HUDEP-2 (cell line): ENCODE measurements around the gene AP1B1.

ENCODE experiments used
- DNase-seq, 76 experiments: peaks; one replicate each; lab custom pipeline; 2025; ENCODE audit not compliant: unreplicated experiment in 76 of 76; lab: John Stamatoyannopoulos, UW

AP1B1 gene

GRCh38 chr22:29302681-29303465 is 85.5 kb downstream of the AP1B1 start:
- peak in 18 of 76 experiments; percentile 4 to 57 (median 38) for DNase-seq

GRCh38 chr22:29302402-29302680 is 86.0 kb downstream of the AP1B1 start:
- no peak for DNase-seq

DNA sequence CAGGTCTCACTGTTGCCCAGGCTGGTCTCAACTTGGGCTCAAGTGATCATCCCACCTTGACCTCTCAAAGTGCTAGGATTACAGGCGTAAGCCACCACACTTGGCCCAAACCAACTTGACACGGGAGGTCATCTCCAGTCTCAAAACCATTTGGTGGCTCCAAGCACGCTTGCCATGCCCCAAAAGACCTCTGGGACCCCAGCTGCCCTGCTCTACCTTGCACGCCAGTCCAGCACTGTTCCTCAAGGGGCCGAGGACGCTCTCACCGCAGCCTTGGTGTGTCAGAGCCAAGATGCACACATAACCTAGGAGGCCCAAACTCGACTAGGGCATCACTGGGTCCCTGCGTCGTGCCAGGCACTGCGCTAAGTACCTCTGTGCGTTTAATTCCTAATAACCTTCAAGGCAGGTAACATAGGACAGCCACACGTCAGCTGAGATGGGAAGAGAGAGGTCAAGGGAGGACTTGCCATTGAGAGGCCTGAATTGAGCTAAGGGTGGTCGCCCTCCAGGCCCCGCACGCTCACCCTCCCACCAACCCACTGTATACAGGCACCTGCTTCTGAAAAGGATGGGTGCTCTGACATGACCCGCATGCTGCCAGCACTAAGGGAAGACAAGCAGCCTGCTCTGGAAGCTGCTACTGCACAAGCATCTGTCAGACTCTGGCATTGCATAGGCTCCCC is 86.5 kb downstream of the AP1B1 start:
- no peak for DNase-seq

- DNase-seq = peak in 1 of 76 experiments; percentile 14
These were observed 87.4 kb downstream of the AP1B1 start for GRCh38 chr22:29300807-29301601.

GRCh38 chr22:29300467-29300806 is 87.9 kb downstream of the AP1B1 start:
- DNase-seq = no peak

GRCh38 chr22:29299136-29299900 is 89.1 kb downstream of the AP1B1 start:
- DNase-seq = no peak

DNA sequence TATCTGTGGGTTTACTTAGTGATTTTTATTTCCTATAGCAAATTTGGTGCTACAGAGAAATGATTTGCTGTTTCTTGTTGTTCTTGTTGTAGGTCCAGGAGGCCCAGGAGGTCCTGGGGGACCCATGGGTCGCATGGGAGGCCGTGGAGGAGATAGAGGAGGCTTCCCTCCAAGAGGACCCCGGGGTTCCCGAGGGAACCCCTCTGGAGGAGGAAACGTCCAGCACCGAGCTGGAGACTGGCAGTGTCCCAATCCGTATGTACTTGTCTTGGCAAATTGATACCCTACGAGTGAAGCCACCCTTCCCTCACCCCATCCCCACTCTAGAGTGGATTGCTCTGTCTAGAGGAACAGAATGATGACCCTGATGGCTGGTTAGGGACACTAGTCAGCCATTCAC is 89.7 kb downstream of the AP1B1 start:
- DNase-seq = no peak

GRCh38 chr22:29292379-29292778 is 96.0 kb downstream of the AP1B1 start:
- no peak for DNase-seq

- DNase-seq = no peak
These were observed 97.2 kb downstream of the AP1B1 start for GRCh38 chr22:29291215-29291614.

DNA sequence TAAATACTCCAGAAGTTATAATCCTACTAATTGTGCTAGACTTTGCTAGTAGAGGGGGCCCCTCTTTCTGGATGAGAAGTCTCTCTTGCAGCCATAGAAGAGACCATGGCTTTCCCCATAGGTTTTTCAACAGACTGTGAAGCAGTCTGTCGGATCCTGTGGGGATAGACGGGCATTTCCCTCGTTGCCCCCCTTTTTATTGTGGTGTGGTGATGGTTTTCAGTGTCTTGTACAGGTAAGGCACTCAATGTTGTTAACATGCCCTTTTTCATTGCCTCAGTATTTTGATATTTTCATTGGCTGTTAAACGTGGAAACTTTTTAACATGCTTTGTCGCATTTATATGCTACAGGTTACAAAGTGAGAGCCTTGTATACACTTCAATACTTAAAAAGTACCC is 98.3 kb downstream of the AP1B1 start:
- no peak for DNase-seq

- DNase-seq = no peak
These were observed 99.5 kb downstream of the AP1B1 start for GRCh38 chr22:29288837-29289236.

GRCh38 chr22:29284196-29284595 is 104.2 kb downstream of the AP1B1 start:
- no peak for DNase-seq

DNA sequence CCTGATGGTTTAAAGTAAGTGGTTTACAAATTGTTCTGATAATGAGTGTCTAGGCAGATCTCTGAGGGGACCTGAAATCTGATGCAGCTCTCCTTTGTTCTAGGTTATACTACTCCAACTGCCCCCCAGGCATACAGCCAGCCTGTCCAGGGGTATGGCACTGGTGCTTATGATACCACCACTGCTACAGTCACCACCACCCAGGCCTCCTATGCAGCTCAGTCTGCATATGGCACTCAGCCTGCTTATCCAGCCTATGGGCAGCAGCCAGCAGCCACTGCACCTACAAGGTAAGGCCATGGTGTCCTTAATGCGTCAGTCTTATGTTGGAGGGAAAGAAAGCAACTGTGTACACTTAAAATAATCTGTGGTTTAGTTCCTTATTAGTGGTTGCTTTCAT is 110.4 kb downstream of the AP1B1 start:
- no peak for DNase-seq
